GM12874 (cell line): ENCODE measurements around the gene ROR2.

Experiments used
- TF ChIP-seq, protein P1 (sequence below): IDR thresholded peaks from 2 replicates; pipeline ENCODE4 v1.5.1; 2011; ENCODE audit warnings: low read depth, mild to moderate bottlenecking, control low read depth, low read length, moderate library complexity; ENCODE audit not compliant: insufficient read depth

Gene ROR2

GRCh38 chr9:91727316-91727861 lies 222.6 kb downstream of the ROR2 start:
- TF ChIP-seq, protein P1, sequence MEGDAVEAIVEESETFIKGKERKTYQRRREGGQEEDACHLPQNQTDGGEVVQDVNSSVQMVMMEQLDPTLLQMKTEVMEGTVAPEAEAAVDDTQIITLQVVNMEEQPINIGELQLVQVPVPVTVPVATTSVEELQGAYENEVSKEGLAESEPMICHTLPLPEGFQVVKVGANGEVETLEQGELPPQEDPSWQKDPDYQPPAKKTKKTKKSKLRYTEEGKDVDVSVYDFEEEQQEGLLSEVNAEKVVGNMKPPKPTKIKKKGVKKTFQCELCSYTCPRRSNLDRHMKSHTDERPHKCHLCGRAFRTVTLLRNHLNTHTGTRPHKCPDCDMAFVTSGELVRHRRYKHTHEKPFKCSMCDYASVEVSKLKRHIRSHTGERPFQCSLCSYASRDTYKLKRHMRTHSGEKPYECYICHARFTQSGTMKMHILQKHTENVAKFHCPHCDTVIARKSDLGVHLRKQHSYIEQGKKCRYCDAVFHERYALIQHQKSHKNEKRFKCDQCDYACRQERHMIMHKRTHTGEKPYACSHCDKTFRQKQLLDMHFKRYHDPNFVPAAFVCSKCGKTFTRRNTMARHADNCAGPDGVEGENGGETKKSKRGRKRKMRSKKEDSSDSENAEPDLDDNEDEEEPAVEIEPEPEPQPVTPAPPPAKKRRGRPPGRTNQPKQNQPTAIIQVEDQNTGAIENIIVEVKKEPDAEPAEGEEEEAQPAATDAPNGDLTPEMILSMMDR = peak; percentile 55

- TF ChIP-seq, protein P1 = no peak
Measured at GRCh38 chr9:91726406-91727100, 223.5 kb downstream of the ROR2 start.

GRCh38 chr9:91725651-91726050 lies 224.4 kb downstream of the ROR2 start:
- TF ChIP-seq, protein P1 = no peak

- TF ChIP-seq, protein P1 = no peak
Measured at GRCh38 chr9:91724609-91725505, 225.2 kb downstream of the ROR2 start.

DNA sequence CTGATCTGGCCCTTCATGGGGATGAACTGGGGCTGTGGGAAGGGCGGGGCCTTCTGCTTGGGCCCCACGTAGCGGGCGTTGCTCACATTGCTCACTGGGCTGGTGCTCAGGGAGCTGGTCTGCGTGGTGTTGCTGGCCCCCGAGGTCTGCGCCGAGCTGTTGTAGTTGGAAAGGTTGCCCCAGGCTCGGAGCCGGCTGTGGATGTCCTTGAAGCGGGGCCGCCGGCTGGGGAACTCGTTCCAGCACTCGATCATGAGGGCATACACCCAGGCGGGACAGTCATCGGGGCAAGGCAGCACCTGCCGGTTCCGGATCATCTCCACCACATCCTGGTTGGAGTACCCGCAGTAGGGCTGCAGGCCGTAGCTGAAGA lies 226.0 kb downstream of the ROR2 start:
- TF ChIP-seq, protein P1 = no peak

GRCh38 chr9:91723420-91724067 lies 226.5 kb downstream of the ROR2 start:
- TF ChIP-seq, protein P1 = no peak
